GM23248 (cell line): ENCODE data around the gene BBS1.

ENCODE experiments used
- EZH2 ChIP-seq: fragments of 200-600 bp; sonication (generic); IDR thresholded peaks from 2 replicates; pipeline ENCODE4 v1.6.1; 2018; ENCODE audit warnings: antibody characterized with exemption, mild to moderate bottlenecking; ENCODE audit not compliant: insufficient read depth, poor library complexity, severe bottlenecking
- EZH2phosphoT487 ChIP-seq: fragments of 200-600 bp; sonication (generic); IDR thresholded peaks from 2 replicates; pipeline ENCODE4 v1.6.1; 2018; ENCODE audit warnings: antibody characterized with exemption, moderate library complexity, mild to moderate bottlenecking, low read depth; ENCODE audit not compliant: insufficient read depth

DNA sequence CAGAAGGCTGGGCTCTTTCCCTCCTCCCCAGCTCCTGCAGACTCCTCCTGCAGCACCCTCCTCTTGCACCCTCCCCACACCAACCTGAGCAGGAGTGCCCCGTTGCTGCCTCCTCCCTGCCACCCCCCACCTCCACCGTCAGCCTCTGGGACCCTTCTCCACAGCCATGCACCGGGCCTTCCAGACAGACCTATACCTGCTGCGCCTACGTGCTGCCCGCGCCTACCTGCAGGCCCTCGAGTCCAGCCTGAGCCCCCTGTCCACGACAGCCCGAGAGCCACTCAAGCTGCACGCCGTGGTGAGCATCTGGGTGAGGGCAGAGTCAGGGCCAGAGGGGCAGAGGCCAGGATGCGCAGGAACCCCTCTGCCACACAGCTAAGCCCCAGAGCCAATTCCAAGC, 19.2 kb downstream of the BBS1 start:
- TF ChIP-seq EZH2 (no peak), EZH2phosphoT487 (no peak)
